Stomach (tissue), 9 donors: ENCODE data around the gene ERC2. TPM values are rescaled to one million over a fixed set of nuclear protein-coding genes. Genes with fewer than 3 reads are reported as not detected.

Experiments
- DNase-seq, 2 donors: peaks; one replicate each; pipeline versions ENCODE4 v3.0.0 to v3.0.0-alpha.2; 2013 to 2019
- H3K27ac ChIP-seq, 5 donors: fragments of 200-600 bp in 4 of 5; sonication (generic) in 4 of 5; one replicate each; pipeline ENCODE4 v1.5.1; 2013 to 2019; ENCODE audit warnings: mild to moderate bottlenecking in 1 of 5, moderate library complexity in 1 of 5
- H3K27me3 ChIP-seq, 3 donors: fragments of 200-600 bp; sonication (generic); one replicate each; pipeline ENCODE4 v1.5.1; 2017 to 2019; ENCODE audit warnings: mixed run types in 1 of 3
- H3K36me3 ChIP-seq, 4 donors: fragments of 200-600 bp; sonication (generic); 1 replicate in 3 of 4; 2 replicates in 1 of 4; pipeline ENCODE4 v1.5.1; 2016 to 2019
- H3K4me1 ChIP-seq, 4 donors: fragments of 200-600 bp; sonication (generic); one replicate each; pipeline ENCODE4 v1.5.1; 2016 to 2019
- H3K4me3 ChIP-seq, 4 donors: fragments of 200-600 bp; sonication (generic) in 3 of 4; one replicate each; pipeline ENCODE4 v1.5.1; 2016 to 2019; ENCODE audit warnings: mild to moderate bottlenecking in 1 of 4
- H3K9me3 ChIP-seq, 4 donors: fragments of 200-600 bp; sonication (generic); one replicate each; pipeline ENCODE4 v1.5.1; 2016 to 2019
- CTCF ChIP-seq, 7 experiments: fragments of 450-650 bp in 4 of 7; fragments of 200-600 bp in 3 of 7; sonication (generic) in 3 of 7; IDR thresholded peaks; one replicate each; pipeline ENCODE4 v1.5.1; 2016 to 2019; ENCODE audit warnings: antibody characterized with exemption in 7 of 7, control low read depth in 2 of 7, mild to moderate bottlenecking in 1 of 7
- EP300 ChIP-seq: sonication (generic); formaldehyde crosslinking; IDR thresholded peaks from one replicate; pipeline ENCODE4 v1.6.1; 2017; ENCODE audit warnings: antibody characterized with exemption
- POLR2A ChIP-seq, 4 donors: fragments of 450-650 bp; IDR thresholded peaks; one replicate each; pipeline ENCODE4 v1.6.1; 2016; ENCODE audit warnings: antibody characterized with exemption in 4 of 4, control low read depth in 2 of 4, mild to moderate bottlenecking in 1 of 4, moderate library complexity in 1 of 4
- POLR2AphosphoS5 ChIP-seq, 3 donors: sonication (generic); formaldehyde crosslinking; IDR thresholded peaks; one replicate each; pipeline ENCODE4 v1.6.1; 2016; ENCODE audit warnings: antibody characterized with exemption in 3 of 3
- WGBS, 5 donors: extraction: QIAGEN DNeasy Blood & Tissue Kit in 3 of 5; methylation state at CpG; one replicate each; pipeline versions ENCODE4 v1.1.5 to v1.1.7; 2013 to 2018; 5-methylcytosine and 5-hydroxymethylcytosine counted together
- intact Hi-C: fragments of 100-400 bp; cut with DNase I; formaldehyde crosslinking; loops from one replicate; pipeline ENCODE4 v1.15.1; 2023; ENCODE audit warnings: low total_unique reads
- polyA plus RNA-seq, 3 donors: library from polyadenylated mRNA; stranded (reverse); fragments of 200-250 nt; gene quantifications; one replicate each; pipeline ENCODE4 v1.2.3, GENCODE V29; 2013
- total RNA-seq, 5 donors: library from RNA; depleted of rRNA; stranded (reverse); fragments of >200 nt; gene quantifications; one replicate each; pipeline versions ENCODE4 v1.1.0 to v1.2.3, GENCODE V29; 2014 to 2016
- donor health status: healthy with polysubstance abuse.
- donor health status: Bipolar disorder and iron deficiency.
- donor health status: healthy.

Gene ERC2
- total and polyA plus RNA-seq, 8 donors = 0.43 to 3.1 (median 1.3) TPM; not detected in 2

- 14 to 27% (median 20%) methylated on average over 15 to 38 of the region's 38 CpGs for WGBS, 5 donors
- Histone ChIP-seq H3K27me3 (peaks cover 0 to 92% (median 59%) of the 10 kb centered on the region in 3 donors), H3K36me3 (no peaks in the 10 kb centered on the region), H3K4me1 (peaks cover 39 to 65% (median 60%) of the 10 kb centered on the region in 4 donors), H3K9me3 (no peaks in the 10 kb centered on the region), H3K4me3 (peak overlapping the region; percentile 34 to 48 (median 38)), H3K27ac (peak overlapping the region in 4 of 5 donors; percentile 15 to 76 (median 36))
- DNase-seq = peak in 1 of 2 donors; percentile 74
- TF ChIP-seq POLR2AphosphoS5 (IDR thresholded peaks at IDR 0.05) = no peak
- intact Hi-C loops = loop anchor here (10.0 kb wide), 2 partner anchors 262 to 772 kb away; no protein-coding TSS in a partner anchor
Observed at GRCh38 chr3:55482496-55483195, 985.6 kb downstream of the ERC2 start.

GRCh38 chr3:55481744-55482495 lies 986.3 kb downstream of the ERC2 start:
- Histone ChIP-seq H3K4me1 (peaks cover 32 to 58% (median 53%) of the 10 kb centered on the region in 4 donors), H3K9me3 (no peaks in the 10 kb centered on the region), H3K27me3 (peaks cover 0 to 89% (median 54%) of the 10 kb centered on the region in 3 donors), H3K4me3 (peak overlapping the region; percentile 34 to 48 (median 38)), H3K27ac (peak overlapping the region; percentile 1 to 52 (median 15)), H3K36me3 (no peaks in the 10 kb centered on the region)
- DNase-seq = peak in 1 of 2 donors; percentile 50
- 8 to 27% (median 10%) methylated on average over 22 to 37 of the region's 37 CpGs for WGBS, 5 donors
- intact Hi-C loops = loop anchor here (10.0 kb wide), 2 partner anchors 263 to 773 kb away; no protein-coding TSS in a partner anchor
- TF ChIP-seq CTCF (IDR thresholded peaks at IDR 0.05) = no peak

- Histone ChIP-seq H3K27me3 (peaks cover 0 to 81% (median 46%) of the 10 kb centered on the region in 3 donors), H3K4me1 (peaks cover 25 to 50% (median 45%) of the 10 kb centered on the region in 4 donors), H3K9me3 (no peaks in the 10 kb centered on the region), H3K4me3 (peak overlapping the region; percentile 34 to 48 (median 38)), H3K36me3 (no peaks in the 10 kb centered on the region), H3K27ac (peak overlapping the region in 4 of 5 donors; percentile 4 to 52 (median 15))
- intact Hi-C loops = loop anchor here (10.0 kb wide), 2 partner anchors 264 to 774 kb away; no protein-coding TSS in a partner anchor
- DNase-seq = peak in 1 of 2 donors; percentile 61
- TF ChIP-seq CTCF (IDR thresholded peaks at IDR 0.05) = no peak
- TF ChIP-seq EP300 = no peak
- TF ChIP-seq POLR2A (IDR thresholded peaks at IDR 0.05) = no peak
- WGBS, 5 donors = 2 to 6% (median 3%) methylated on average over 36 to 42 of the region's 42 CpGs
Observed at GRCh38 chr3:55480911-55481743, 987.1 kb downstream of the ERC2 start.

- peaks cover 0 to 51% (median 17%) of the 10 kb centered on the region in 3 donors for H3K27me3 ChIP-seq
- H3K4me3 ChIP-seq = no peak overlapping the region
- TF ChIP-seq POLR2AphosphoS5 (IDR thresholded peaks at IDR 0.05) (no peak), EP300 (no peak), POLR2A (IDR thresholded peaks at IDR 0.05) (no peak), CTCF (IDR thresholded peaks at IDR 0.05) (no peak)
- no peak overlapping the region for H3K27ac ChIP-seq
- DNase-seq = peak in 1 of 2 donors; percentile 30
- WGBS, 5 donors = 51 to 69% (median 60%) methylated on average over 9 of the region's 9 CpGs
- intact Hi-C loops = no loop called here
- no peaks in the 10 kb centered on the region for H3K36me3 ChIP-seq
- no peaks in the 10 kb centered on the region for H3K9me3 ChIP-seq
- peaks cover 12 to 24% (median 22%) of the 10 kb centered on the region in 4 donors for H3K4me1 ChIP-seq
Observed at GRCh38 chr3:55477306-55478303, 990.7 kb downstream of the ERC2 start.
